ENCODE measurements around the gene GABRP.

DNA sequence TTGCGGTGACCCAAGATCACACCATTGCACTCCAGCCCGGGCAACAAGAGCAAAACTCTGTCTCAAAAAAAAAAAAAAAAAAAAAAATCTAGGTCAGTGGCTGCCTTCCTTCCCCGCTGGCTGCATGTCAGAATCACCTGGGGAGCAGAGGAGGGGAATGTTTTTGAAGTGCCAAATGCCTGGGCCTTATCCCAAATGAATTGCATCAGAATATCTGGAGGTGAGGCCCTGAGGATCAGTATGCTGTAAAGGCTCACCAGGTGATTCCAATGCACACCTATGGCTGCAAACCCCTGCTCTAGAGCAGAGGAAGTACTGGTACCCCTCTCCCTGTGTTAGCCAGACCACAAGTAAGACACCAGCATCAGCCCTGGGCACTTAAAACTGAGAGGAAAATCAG is 44.7 kb upstream of the GABRP start:
- TF ChIP-seq, protein P1, sequence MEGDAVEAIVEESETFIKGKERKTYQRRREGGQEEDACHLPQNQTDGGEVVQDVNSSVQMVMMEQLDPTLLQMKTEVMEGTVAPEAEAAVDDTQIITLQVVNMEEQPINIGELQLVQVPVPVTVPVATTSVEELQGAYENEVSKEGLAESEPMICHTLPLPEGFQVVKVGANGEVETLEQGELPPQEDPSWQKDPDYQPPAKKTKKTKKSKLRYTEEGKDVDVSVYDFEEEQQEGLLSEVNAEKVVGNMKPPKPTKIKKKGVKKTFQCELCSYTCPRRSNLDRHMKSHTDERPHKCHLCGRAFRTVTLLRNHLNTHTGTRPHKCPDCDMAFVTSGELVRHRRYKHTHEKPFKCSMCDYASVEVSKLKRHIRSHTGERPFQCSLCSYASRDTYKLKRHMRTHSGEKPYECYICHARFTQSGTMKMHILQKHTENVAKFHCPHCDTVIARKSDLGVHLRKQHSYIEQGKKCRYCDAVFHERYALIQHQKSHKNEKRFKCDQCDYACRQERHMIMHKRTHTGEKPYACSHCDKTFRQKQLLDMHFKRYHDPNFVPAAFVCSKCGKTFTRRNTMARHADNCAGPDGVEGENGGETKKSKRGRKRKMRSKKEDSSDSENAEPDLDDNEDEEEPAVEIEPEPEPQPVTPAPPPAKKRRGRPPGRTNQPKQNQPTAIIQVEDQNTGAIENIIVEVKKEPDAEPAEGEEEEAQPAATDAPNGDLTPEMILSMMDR (IDR thresholded peaks at IDR 0.05; ENCODE audit: low read depth, low read length) = no peak
- TF ChIP-seq EZH2phosphoT487 (IDR thresholded peaks at IDR 0.05; ENCODE audit: low read depth) = no peak

Data from OCI-LY3 (cell line).